SU-DHL-6 (cell line): ENCODE measurements around the gene DENND1C.

ENCODE experiments used
- H2AFZ ChIP-seq: fragments of 200-600 bp; sonication (generic); 2 replicates; pipeline ENCODE4 v1.6.1; 2014; ENCODE audit warnings: low read depth, mild to moderate bottlenecking, moderate library complexity, mixed read lengths, antibody characterized with exemption, low read length; ENCODE audit not compliant: severe bottlenecking
- H3F3A ChIP-seq: fragments of 200-600 bp; shearing (Covaris generic); 2 replicates; pipeline ENCODE4 v1.6.0; 2016; ENCODE audit warnings: antibody characterized with exemption, mild to moderate bottlenecking; ENCODE audit not compliant: insufficient read depth
- H3K27ac ChIP-seq: fragments of 200-600 bp; sonication (generic); 2 replicates; pipeline ENCODE4 v1.5.1; 2016; ENCODE audit warnings: low read depth, mild to moderate bottlenecking, low read length, moderate library complexity, mixed read lengths
- H3K27me3 ChIP-seq: fragments of 200-600 bp; sonication (generic), shearing (Covaris generic); 2 replicates; pipeline ENCODE4 v1.6.0; 2014; ENCODE audit warnings: mild to moderate bottlenecking, low read length
- H3K36me3 ChIP-seq: fragments of 200-600 bp; sonication (generic); 2 replicates; pipeline ENCODE4 v1.6.1; 2014; ENCODE audit warnings: mild to moderate bottlenecking, low read length, mixed read lengths
- H3K4me2 ChIP-seq: fragments of 300-600, 200-600 bp; shearing (Covaris generic), sonication (generic); 2 replicates; pipeline ENCODE4 v1.6.0; 2014; ENCODE audit warnings: low read length, low read depth, mild to moderate bottlenecking; ENCODE audit not compliant: poor library complexity, severe bottlenecking
- H3K4me3 ChIP-seq: fragments of 200-600 bp; sonication (generic); 2 replicates; pipeline ENCODE4 v1.5.1; 2014; ENCODE audit warnings: antibody characterized with exemption, low read length, mild to moderate bottlenecking, mixed read lengths; ENCODE audit not compliant: insufficient read depth, poor library complexity, severe bottlenecking
- H3K79me2 ChIP-seq: fragments of 200-600 bp; sonication (generic); 2 replicates; pipeline ENCODE4 v1.6.1; 2014; ENCODE audit warnings: mild to moderate bottlenecking, low read length, moderate library complexity; ENCODE audit not compliant: insufficient read depth
- H3K9ac ChIP-seq: fragments of 200-600 bp; sonication (generic); 2 replicates; pipeline ENCODE4 v1.7.0; 2014; ENCODE audit warnings: mild to moderate bottlenecking, low read length
- H3K9me2 ChIP-seq: fragments of 200-600 bp; sonication (generic); replicated peaks from 2 replicates; pipeline ENCODE4 v1.6.1; 2014; ENCODE audit warnings: low read length; ENCODE audit not compliant: insufficient read depth
- H3K9me3 ChIP-seq: fragments of 200-600 bp; sonication (generic); 2 replicates; pipeline ENCODE4 v1.6.1; 2014; ENCODE audit warnings: low read length, mixed read lengths; ENCODE audit not compliant: insufficient read depth
- H4K20me1 ChIP-seq: fragments of 200-600 bp; sonication (generic); 2 replicates; pipeline ENCODE4 v1.6.1; 2014; ENCODE audit warnings: low read depth, mild to moderate bottlenecking, antibody characterized with exemption, low read length, moderate library complexity, mixed read lengths
- EZH2phosphoT487 ChIP-seq: fragments of 200-600 bp; sonication (generic), shearing (Covaris generic); conservative IDR thresholded peaks from 2 replicates; pipeline ENCODE4 v1.6.1; 2018; ENCODE audit warnings: mild to moderate bottlenecking, antibody characterized with exemption, low read length, moderate library complexity, mixed read lengths
- TF ChIP-seq, protein P1 (sequence below): fragments of 200-600 bp; sonication (generic); IDR thresholded peaks from one replicate; pipeline ENCODE4 v1.5.1; 2017; ENCODE audit warnings: antibody characterized with exemption, mild to moderate bottlenecking, low read length, moderate library complexity; ENCODE audit not compliant: insufficient read depth, poor library complexity, severe bottlenecking

DENND1C gene

DNA sequence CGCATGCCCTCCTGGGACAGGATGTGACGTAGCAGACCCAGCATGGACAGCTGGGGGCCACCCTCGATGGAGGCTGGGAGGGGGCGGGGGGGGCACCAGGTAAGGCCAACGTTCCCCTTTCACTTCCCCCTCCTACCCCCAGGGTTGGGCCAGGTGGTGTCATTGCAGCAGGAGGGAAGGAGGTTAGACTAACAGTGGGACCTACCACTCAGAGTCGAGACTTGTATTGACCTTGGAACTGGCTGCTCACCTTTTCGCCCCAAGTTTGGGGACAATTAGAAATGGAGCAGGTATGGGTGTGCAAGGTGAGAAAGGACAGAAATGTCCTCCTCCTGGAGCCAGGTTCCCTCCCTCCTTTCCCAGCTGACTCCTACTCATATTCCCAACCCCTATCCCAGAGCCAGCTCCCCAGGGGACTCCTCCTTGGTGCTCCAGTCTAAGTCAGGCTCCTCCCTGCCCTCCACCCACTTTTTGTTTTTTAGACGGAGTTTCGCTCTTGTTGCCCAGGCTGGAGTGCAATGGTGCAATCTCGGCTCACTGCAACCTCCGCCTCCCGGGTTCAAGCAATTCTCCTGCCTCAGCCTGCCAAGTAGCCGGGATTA is 39.4 kb downstream of the DENND1C start:
- Histone ChIP-seq H3K79me2 (no peaks in the 10 kb centered on the region), H3K27ac (no peak overlapping the region), H3K9me2 (no peaks in the 10 kb centered on the region), H3F3A (no peaks in the 10 kb centered on the region), H2AFZ (no peak overlapping the region), H3K36me3 (no peaks in the 10 kb centered on the region), H3K4me3 (no peak overlapping the region), H3K9ac (no peak overlapping the region), H3K4me2 (no peak overlapping the region), H4K20me1 (no peaks in the 10 kb centered on the region), H3K27me3 (no peaks in the 10 kb centered on the region), H3K9me3 (no peaks in the 10 kb centered on the region)
- no peak for TF ChIP-seq EZH2phosphoT487
- TF ChIP-seq, protein P1, sequence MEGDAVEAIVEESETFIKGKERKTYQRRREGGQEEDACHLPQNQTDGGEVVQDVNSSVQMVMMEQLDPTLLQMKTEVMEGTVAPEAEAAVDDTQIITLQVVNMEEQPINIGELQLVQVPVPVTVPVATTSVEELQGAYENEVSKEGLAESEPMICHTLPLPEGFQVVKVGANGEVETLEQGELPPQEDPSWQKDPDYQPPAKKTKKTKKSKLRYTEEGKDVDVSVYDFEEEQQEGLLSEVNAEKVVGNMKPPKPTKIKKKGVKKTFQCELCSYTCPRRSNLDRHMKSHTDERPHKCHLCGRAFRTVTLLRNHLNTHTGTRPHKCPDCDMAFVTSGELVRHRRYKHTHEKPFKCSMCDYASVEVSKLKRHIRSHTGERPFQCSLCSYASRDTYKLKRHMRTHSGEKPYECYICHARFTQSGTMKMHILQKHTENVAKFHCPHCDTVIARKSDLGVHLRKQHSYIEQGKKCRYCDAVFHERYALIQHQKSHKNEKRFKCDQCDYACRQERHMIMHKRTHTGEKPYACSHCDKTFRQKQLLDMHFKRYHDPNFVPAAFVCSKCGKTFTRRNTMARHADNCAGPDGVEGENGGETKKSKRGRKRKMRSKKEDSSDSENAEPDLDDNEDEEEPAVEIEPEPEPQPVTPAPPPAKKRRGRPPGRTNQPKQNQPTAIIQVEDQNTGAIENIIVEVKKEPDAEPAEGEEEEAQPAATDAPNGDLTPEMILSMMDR, result no peak

DNA sequence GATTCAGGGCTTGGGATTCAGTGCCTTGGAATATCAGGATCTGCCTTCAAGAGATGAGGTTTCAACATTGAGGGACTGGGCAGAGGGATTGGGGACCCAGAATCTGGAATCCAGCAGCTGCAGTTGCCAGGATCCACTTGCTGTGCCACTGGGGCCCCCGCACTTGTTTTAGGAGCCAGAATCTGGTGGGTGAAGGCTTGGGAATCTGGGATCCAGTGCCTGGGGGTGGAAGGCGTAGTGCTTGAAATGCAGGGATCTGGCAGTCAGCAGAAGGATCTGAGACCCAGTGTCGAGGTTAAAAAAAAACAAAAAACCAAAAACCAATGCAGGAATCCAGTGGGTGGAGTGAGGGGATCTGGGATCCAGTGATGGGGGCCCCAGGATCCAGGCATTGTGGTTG is 40.7 kb downstream of the DENND1C start:
- Histone ChIP-seq H3K9ac (no peak overlapping the region), H2AFZ (no peak overlapping the region), H3K4me2 (no peak overlapping the region), H3K27ac (no peak overlapping the region), H3K27me3 (no peaks in the 10 kb centered on the region), H4K20me1 (no peaks in the 10 kb centered on the region), H3K36me3 (no peaks in the 10 kb centered on the region), H3K4me3 (no peak overlapping the region), H3K79me2 (no peaks in the 10 kb centered on the region), H3F3A (no peaks in the 10 kb centered on the region), H3K9me3 (no peaks in the 10 kb centered on the region), H3K9me2 (no peaks in the 10 kb centered on the region)
- TF ChIP-seq, protein P1, result no peak
- no peak for TF ChIP-seq EZH2phosphoT487

DNA sequence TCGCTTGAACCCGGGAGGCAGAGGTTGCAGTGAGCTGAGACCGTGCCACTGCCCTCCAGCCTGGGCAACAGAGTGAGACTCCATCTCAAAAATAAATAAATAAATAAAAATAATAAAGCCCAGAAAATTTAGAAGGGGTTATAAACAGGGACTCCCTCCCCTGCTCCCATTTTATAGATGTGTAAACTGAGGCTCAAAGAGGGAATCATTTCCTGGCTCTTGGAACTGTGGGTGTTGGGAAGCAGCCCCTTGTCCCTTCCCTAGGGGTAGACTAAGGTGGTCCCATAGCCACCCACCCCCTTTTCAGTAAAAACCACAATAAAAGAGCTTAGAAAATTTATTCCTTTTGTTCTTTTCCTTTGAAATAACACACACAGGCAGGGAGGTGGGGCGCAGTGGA is 41.8 kb downstream of the DENND1C start:
- no peak overlapping the region for H3K9ac ChIP-seq

More for the DNA sequence above, 41.8 kb downstream of the DENND1C start:
- Histone ChIP-seq H3K9me3 (no peaks in the 10 kb centered on the region), H3K4me2 (no peak overlapping the region), H3K27ac (no peak overlapping the region), H3K36me3 (no peaks in the 10 kb centered on the region), H3K79me2 (no peaks in the 10 kb centered on the region), H4K20me1 (no peaks in the 10 kb centered on the region), H3K4me3 (no peak overlapping the region), H3F3A (no peaks in the 10 kb centered on the region), H2AFZ (no peak overlapping the region), H3K27me3 (no peaks in the 10 kb centered on the region), H3K9me2 (no peaks in the 10 kb centered on the region)
- TF ChIP-seq EZH2phosphoT487, result no peak
- TF ChIP-seq, protein P1, result no peak
